Esophagus squamous epithelium (tissue), 4 donors: ENCODE results near the gene TESK1.
"Not testable (repeated sequence)": the region's sequence is repeated elsewhere in the genome, so short reads cannot be mapped to it uniquely, and the experiment has no call there.

Experiments
- CTCF ChIP-seq, 6 experiments: fragments of 450-650 bp in 4 of 6; fragments of 200-600 bp in 2 of 6; sonication (generic) in 2 of 6; IDR thresholded peaks; one replicate each; pipeline ENCODE4 v1.5.1; 2016 to 2019; ENCODE audit warnings: antibody characterized with exemption in 6 of 6, mild to moderate bottlenecking in 4 of 6, moderate library complexity in 4 of 6
- POLR2A ChIP-seq, 4 donors: fragments of 450-650 bp; IDR thresholded peaks; one replicate each; pipeline ENCODE4 v1.6.1; 2017; ENCODE audit warnings: antibody characterized with exemption in 4 of 4, mild to moderate bottlenecking in 4 of 4, moderate library complexity in 3 of 4

GRCh38 chr9:35584681-35585080 lies 20.4 kb upstream of the TESK1 start:
- TF ChIP-seq CTCF, POLR2A (IDR thresholded peaks at IDR 0.05): not testable (repeated sequence)
